ENCODE measurements around the gene ACSF2.

DNA sequence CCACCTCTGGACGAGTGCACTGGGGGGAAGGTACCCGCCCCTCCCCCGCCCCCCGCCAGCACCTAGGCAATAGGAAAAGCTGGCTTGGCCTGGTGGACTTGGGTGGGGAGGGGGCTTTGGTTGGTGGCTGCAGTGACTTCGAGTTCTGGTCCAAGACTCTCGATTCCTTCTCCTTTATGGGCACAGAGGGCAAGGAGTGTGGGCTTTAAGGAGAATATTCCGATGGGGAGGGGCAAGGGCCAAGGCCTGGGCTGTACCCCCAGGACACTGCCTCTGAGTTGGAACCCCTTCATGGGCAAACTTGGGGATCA is 409 bp downstream of the ACSF2 start:
- no peak for TF ChIP-seq CTCF (IDR thresholded peaks at IDR 0.05)
- no peak for TF ChIP-seq POLR2A (IDR thresholded peaks at IDR 0.05)

Measured in thyroid gland (tissue), 4 donors.